Right ventricle myocardium superior (tissue), 1 donor: ENCODE data around the gene RAD17. TPM values are rescaled to one million over a fixed set of nuclear protein-coding genes. Genes with fewer than 3 reads are reported as not detected.
A peak's percentile ranks its signal among the peaks of the same experiment; 100 is the strongest.
"Not testable (repeated sequence)": the region's sequence is repeated elsewhere in the genome, so short reads cannot be mapped to it uniquely, and the experiment has no call there.

Experiments
- ATAC-seq: fragments of 200-7000 bp; cut with Tn5 transposase; one replicate; pipeline ENCODE4 v1.9.1; 2020; ENCODE audit warnings: mild to moderate bottlenecking; ENCODE audit not compliant: poor library complexity
- DNase-seq: peaks from one replicate; pipeline ENCODE4 v3.0.0-alpha.2; 2020
- intact Hi-C: fragments of 100-400 bp; cut with DNase I; formaldehyde crosslinking; loops from one replicate; pipeline ENCODE4 v1.11.2; 2022
- long read RNA-seq: library from polyadenylated mRNA; unstranded; transcript quantifications from one replicate; pipeline ENCODE4 v2.0.0, GENCODE V29; 2021
- total RNA-seq: library from RNA; stranded (reverse); fragmentation: NEBNext Ultra II Directional; extraction: Animal tissue kit (Norgen Biotek cat#: 25700); gene quantifications from one replicate; pipeline ENCODE4 v1.2.1, GENCODE V29; 2021
- donor health status: DM: no; HTN: yes; CAD: no; lungs with severe emphysema.

The RAD17 gene
- 17.8 TPM for total RNA-seq
- long read RNA-seq, transcript RAD17-205 (19 exons, 3,060 nt) = minor isoform, 9 of 34 reads
- long read RNA-seq, transcript RAD17-204 (18 exons, 2,943 nt) = major isoform, 13 of 34 reads
- long read RNA-seq, transcript RAD17-220 (18 exons, 3,057 nt) = minor isoform, 8 of 34 reads
- long read RNA-seq, partial matches to known transcripts = 0 of 34 reads
- long read RNA-seq, other reads (novel, unspliced or antisense) = 4 of 34 reads

GRCh38 chr5:69369340-69370121, at the start of gene RAD17, which contains the start of the genes AK6 and TAF9:
TSS of gene RAD17 (plus strand) at chr5:69369818. CDS start at chr5:69372209, 2,391 bp downstream.
TSS of gene AK6 (minus strand) at chr5:69369520. CDS start at chr5:69369490, 30 bp downstream.
TSS of gene TAF9 (minus strand) at chr5:69369520. CDS start at chr5:69365737, 3,783 bp downstream.
- DNase-seq (peak; percentile 97), ATAC-seq (peak; percentile 99)
- intact Hi-C loops = no loop called here

GRCh38 chr5:69326365-69326764, 43.3 kb upstream of the RAD17 start:
- ATAC-seq (no peak), DNase-seq (no peak)
- intact Hi-C loops = no loop called here

- intact Hi-C loops = loop anchor here (5.0 kb wide), 1 partner anchor 288 kb away; no protein-coding TSS in a partner anchor
- no peak for DNase-seq
- no peak for ATAC-seq
Observed at GRCh38 chr5:69329905-69330489, 39.6 kb upstream of the RAD17 start.

GRCh38 chr5:69331528-69332445, 37.8 kb upstream of the RAD17 start:
- intact Hi-C loops = loop anchor here (5.0 kb wide), 1 partner anchor 289 kb away; no protein-coding TSS in a partner anchor
- DNase-seq = no peak
- ATAC-seq = no peak

GRCh38 chr5:69333668-69334315, 35.8 kb upstream of the RAD17 start:
- intact Hi-C loops = loop anchor here (5.0 kb wide), 1 partner anchor 291 kb away; no protein-coding TSS in a partner anchor
- not testable (repeated sequence) for DNase-seq
- ATAC-seq = peak; percentile 59

GRCh38 chr5:69334793-69335268, 34.8 kb upstream of the RAD17 start:
- ATAC-seq (peak; percentile 94), DNase-seq (peak; percentile 92)
- intact Hi-C loops = loop anchor here (5.0 kb wide), 1 partner anchor 293 kb away; no protein-coding TSS in a partner anchor

GRCh38 chr5:69335341-69335935, 34.2 kb upstream of the RAD17 start:
- DNase-seq = no peak
- intact Hi-C loops = no loop called here
- ATAC-seq = no peak

GRCh38 chr5:69341520-69342161, 28.0 kb upstream of the RAD17 start:
- intact Hi-C loops = no loop called here
- DNase-seq (no peak), ATAC-seq (no peak)

GRCh38 chr5:69343083-69343482, 26.5 kb upstream of the RAD17 start:
- intact Hi-C loops = no loop called here
- DNase-seq (no peak), ATAC-seq (no peak)

GRCh38 chr5:69350664-69351063, 19.0 kb upstream of the RAD17 start:
- ATAC-seq (no peak), DNase-seq (no peak)
- intact Hi-C loops = no loop called here

- no peak for DNase-seq
- no peak for ATAC-seq
- intact Hi-C loops = no loop called here
Observed at GRCh38 chr5:69359699-69360098, 9.9 kb upstream of the RAD17 start.

- intact Hi-C loops = no loop called here
- no peak for DNase-seq
- ATAC-seq = no peak
Observed at GRCh38 chr5:69360442-69360841, 9.2 kb upstream of the RAD17 start.

- intact Hi-C loops = no loop called here
Observed at GRCh38 chr5:69364414-69364813, 5.2 kb upstream of the RAD17 start.

GRCh38 chr5:69364850-69365249, 4.8 kb upstream of the RAD17 start:
- no peak for ATAC-seq

More at GRCh38 chr5:69364414-69364813, 5.2 kb upstream of the RAD17 start:
- DNase-seq = no peak
- no peak for ATAC-seq

GRCh38 chr5:69367697-69368279, 1.8 kb upstream of the RAD17 start:
- intact Hi-C loops = no loop called here
- DNase-seq (no peak), ATAC-seq (no peak)

More at GRCh38 chr5:69364850-69365249, 4.8 kb upstream of the RAD17 start:
- no peak for DNase-seq
- intact Hi-C loops = no loop called here

GRCh38 chr5:69368458-69369339, 919 bp upstream of the RAD17 start:
- intact Hi-C loops = no loop called here
- ATAC-seq (peak; percentile 61), DNase-seq (no peak)
